Measurements from ENCODE around the gene C6. TPM values are rescaled to one million over a fixed set of nuclear protein-coding genes. Genes with fewer than 3 reads are reported as not detected.

C6 gene
- total and polyA plus RNA-seq, 2 of the 8 experiments (the other 6 are each of a cell fraction or from before 2014, with no cell fraction given): not detected

DNA sequence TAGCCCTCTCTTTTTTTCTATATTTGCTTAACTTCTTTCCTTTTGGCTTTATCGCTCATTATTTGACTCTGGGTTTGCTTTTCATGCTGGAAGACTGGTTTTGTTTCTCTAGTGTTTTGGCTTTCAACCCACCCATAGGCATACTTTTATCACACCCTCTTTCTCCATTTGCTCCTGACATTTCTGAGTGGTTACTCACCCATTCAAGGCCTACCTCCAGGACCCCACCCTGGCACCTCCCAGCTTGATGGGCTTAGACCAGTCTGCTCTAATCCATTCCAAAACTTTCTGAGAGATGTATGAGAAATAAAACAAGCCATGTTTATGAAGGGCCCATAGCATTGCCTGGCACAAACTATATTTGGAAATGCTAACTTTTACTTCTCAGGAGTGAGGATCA lies 18.1 kb downstream of the C6 start (continued):
- TF ChIP-seq RNF2 (IDR thresholded peaks at IDR 0.05; ENCODE audit: borderline replicate concordance, low read depth, low read length, missing control alignments, poor library complexity, severe bottlenecking) (no peak), TAF1 (IDR thresholded peaks at IDR 0.05; ENCODE audit: low read depth, low read length) (no peak), RAD21 (IDR thresholded peaks at IDR 0.05 in 1 of 2, conservative IDR thresholded peaks at IDR 0.05 in 1 of 2; ENCODE audit: low read depth in 2 of 2, low read length in 2 of 2) (no peak)

All from H1 (cell line).